Calu3 (cell line): ENCODE results near the gene DEFB131B. TPM values are rescaled to one million over a fixed set of nuclear protein-coding genes. Genes with fewer than 3 reads are reported as not detected.
"Not testable (repeated sequence)": the region's sequence is repeated elsewhere in the genome, so short reads cannot be mapped to it uniquely, and the experiment has no call there.

Experiments used
- Bru-seq: library from RNA; stranded (reverse); fragments of 400-500 nt; gene quantifications from one replicate; lab custom pipeline; 2021; lab: Mats Ljungman, UMichigan
- BruChase-seq, 2 experiments: library from RNA; stranded (reverse); fragments of 400-500 nt; gene quantifications; one replicate each; lab custom pipeline; 2021; lab: Mats Ljungman, UMichigan
- BruUV-seq: library from RNA; stranded (reverse); fragments of 400-500 nt; replicated peaks from 2 replicates; lab custom pipeline; 2021; lab: Mats Ljungman, UMichigan
- CTCF ChIA-PET: fragments of 300-600 bp; sonication (Branson Sonifier 250); formaldehyde crosslinking; loops from one replicate; lab custom pipeline; 2022; ENCODE audit warnings: antibody characterized with exemption; lab: Charles Lee
- DNase-seq: peaks from one replicate; pipeline ENCODE4 v3.0.0; 2022
- H3K27ac Mint-ChIP-seq: one replicate; pipeline ENCODE4 v1.8.0; 2022; ENCODE audit warnings: mixed read lengths; ENCODE audit not compliant: unreplicated experiment
- H3K27me3 Mint-ChIP-seq: one replicate; pipeline ENCODE4 v1.8.0; 2022; ENCODE audit warnings: mixed read lengths; ENCODE audit not compliant: unreplicated experiment
- H3K36me3 Mint-ChIP-seq: one replicate; pipeline ENCODE4 v1.8.0; 2022; ENCODE audit warnings: mild to moderate bottlenecking, moderate library complexity, mixed read lengths; ENCODE audit not compliant: insufficient read depth, unreplicated experiment
- H3K4me1 Mint-ChIP-seq: one replicate; pipeline ENCODE4 v1.8.0; 2022; ENCODE audit warnings: mild to moderate bottlenecking, low read depth, mixed read lengths; ENCODE audit not compliant: unreplicated experiment
- H3K4me3 Mint-ChIP-seq: one replicate; pipeline ENCODE4 v1.8.0; 2022; ENCODE audit warnings: mild to moderate bottlenecking, low read depth, moderate library complexity, mixed read lengths; ENCODE audit not compliant: unreplicated experiment
- H3K9me3 Mint-ChIP-seq: one replicate; pipeline ENCODE4 v1.8.0; 2022; ENCODE audit warnings: low read depth, mixed read lengths; ENCODE audit not compliant: unreplicated experiment
- intact Hi-C: fragments of 100-400 bp; cut with micrococcal nuclease; formaldehyde crosslinking; loops from one replicate; pipeline ENCODE4 v1.10.0; 2022; ENCODE audit not compliant: unreplicated experiment
- long read RNA-seq: library from polyadenylated mRNA; stranded (forward); transcript quantifications from one replicate; pipeline ENCODE4 v2.0.0, GENCODE V29; 2022
- total RNA-seq: library from RNA; stranded (reverse); gene quantifications from 2 replicates; pipeline ENCODE4 v1.2.3, GENCODE V29; 2022
- TF ChIP-seq, protein P1 (sequence below): fragments of 200-600 bp; IDR thresholded peaks from one replicate; pipeline ENCODE4 v1.8.0; 2022; ENCODE audit warnings: antibody characterized with exemption; ENCODE audit not compliant: unreplicated experiment

The DEFB131B gene, protein sequence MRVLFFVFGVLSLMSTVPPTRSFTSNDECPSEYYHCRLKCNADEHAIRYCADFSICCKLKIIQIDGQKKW
- total RNA-seq = not detected in 2 replicates
- not detected for Bru-seq, nascent RNA
- percentile 13 among the genes with signal in this experiment for BruChase-seq, experiment 1, labeled RNA remaining after a 6-hour chase
- BruChase-seq, experiment 2, labeled RNA remaining after a 2-hour chase = not detected
- long read RNA-seq = 0 reads

DNA sequence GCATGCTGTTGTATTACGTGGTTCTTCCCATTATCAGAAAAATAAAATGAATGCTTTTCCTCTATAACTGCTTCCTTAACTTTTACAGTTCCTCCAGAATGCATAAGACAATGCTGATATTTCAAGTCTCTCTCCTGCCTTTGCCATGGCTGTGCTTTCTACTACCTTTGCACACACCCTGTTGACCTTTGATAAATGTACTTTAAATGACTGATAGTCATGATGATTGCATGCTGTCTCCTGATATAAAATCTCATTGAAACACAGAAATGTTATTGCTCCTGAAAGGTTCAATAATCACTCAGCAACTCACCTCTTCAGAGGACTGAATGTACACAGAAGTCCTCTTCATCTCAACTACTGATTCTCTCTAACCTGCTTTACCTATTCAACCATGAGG lies at the start of gene DEFB131B:
Gene DEFB131B (plus strand): TSS at position 395 of the 400 bp plus-strand sequence. CDS start 0 bp downstream, at position 395.
- CTCF ChIA-PET = interaction anchor here (0.6 kb wide), 1 partner anchor 440 kb away, joined by 3 read pairs; no protein-coding TSS in a partner anchor
- DNase-seq, H3K9me3 Mint-ChIP-seq, H3K27ac Mint-ChIP-seq, BruUV-seq, H3K36me3 Mint-ChIP-seq, H3K27me3 Mint-ChIP-seq, H3K4me1 Mint-ChIP-seq, intact Hi-C loops, H3K4me3 Mint-ChIP-seq: not testable (repeated sequence)

DNA sequence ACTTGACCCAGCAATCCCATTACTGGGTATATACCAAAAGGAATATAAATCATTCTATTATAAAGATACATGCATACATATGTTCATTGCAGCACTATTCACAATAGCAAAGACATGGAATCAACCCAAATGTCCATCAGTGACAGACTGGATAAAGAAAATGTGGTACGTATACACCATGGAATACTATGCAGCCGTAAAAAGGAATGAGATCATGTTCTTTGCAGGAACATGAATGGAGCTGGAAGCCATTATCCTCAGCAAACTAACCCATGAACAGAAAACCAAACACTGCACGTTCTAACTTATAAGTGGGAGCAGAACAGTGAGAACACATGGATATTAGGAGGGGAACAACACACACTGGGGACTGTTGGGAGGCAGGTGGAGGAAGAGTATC lies 49.0 kb upstream of the DEFB131B start:
- H3K36me3 Mint-ChIP-seq, H3K27me3 Mint-ChIP-seq, DNase-seq, H3K27ac Mint-ChIP-seq, BruUV-seq, intact Hi-C loops, H3K4me1 Mint-ChIP-seq, H3K9me3 Mint-ChIP-seq, H3K4me3 Mint-ChIP-seq: not testable (repeated sequence)
- CTCF ChIA-PET = interaction anchor here (0.7 kb wide), 1 partner anchor 174 kb away, joined by 7 read pairs; no protein-coding TSS in a partner anchor

DNA sequence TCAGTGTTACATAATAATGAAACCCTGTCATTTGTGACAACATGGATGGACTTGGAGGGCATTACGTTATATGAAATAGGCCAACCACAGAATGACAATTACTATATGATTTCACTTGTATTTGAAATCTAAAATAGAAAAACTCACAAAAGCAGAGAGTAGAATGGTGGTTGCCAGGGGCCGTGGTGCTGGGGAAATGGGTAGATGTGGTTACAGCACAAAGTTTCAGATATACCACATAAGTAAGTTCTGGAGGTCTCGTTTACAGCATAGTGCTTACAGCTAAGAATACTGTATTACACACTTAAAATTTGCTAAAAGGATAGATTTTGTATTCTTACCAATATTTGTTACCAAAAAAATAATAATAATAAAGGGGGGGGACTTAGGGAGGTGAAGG lies 48.6 kb upstream of the DEFB131B start:
- BruUV-seq, intact Hi-C loops, H3K4me1 Mint-ChIP-seq, H3K27me3 Mint-ChIP-seq, H3K4me3 Mint-ChIP-seq, H3K27ac Mint-ChIP-seq, DNase-seq, H3K9me3 Mint-ChIP-seq, H3K36me3 Mint-ChIP-seq, CTCF ChIA-PET: not testable (repeated sequence)

DNA sequence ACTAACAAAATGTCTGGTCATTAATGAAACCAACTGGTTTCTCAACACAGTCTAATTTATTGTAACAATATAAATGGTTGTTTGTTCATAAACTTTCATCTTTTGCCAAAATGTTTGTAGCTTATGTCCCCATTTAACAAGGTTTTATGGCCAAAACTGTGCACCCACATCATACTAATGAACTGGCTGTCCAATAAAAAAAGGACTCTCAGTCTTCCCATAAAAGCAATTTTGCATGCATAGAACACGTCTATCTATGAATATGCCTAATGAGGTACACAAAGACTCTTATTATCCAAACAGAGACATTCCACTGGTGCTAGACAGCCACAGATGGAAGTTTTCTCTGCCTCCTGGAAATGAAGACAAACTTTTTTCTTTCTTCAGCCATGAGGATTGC lies 45.4 kb upstream of the DEFB131B start, which contains the start of gene DEFB108B:
Gene DEFB108B (plus strand): TSS at position 390 of the 400 bp plus-strand sequence. CDS start 0 bp downstream, at position 390.
- H3K9me3 Mint-ChIP-seq, H3K36me3 Mint-ChIP-seq, intact Hi-C loops, BruUV-seq, CTCF ChIA-PET, DNase-seq, H3K4me3 Mint-ChIP-seq, H3K27me3 Mint-ChIP-seq, H3K4me1 Mint-ChIP-seq, H3K27ac Mint-ChIP-seq: not testable (repeated sequence)

DNA sequence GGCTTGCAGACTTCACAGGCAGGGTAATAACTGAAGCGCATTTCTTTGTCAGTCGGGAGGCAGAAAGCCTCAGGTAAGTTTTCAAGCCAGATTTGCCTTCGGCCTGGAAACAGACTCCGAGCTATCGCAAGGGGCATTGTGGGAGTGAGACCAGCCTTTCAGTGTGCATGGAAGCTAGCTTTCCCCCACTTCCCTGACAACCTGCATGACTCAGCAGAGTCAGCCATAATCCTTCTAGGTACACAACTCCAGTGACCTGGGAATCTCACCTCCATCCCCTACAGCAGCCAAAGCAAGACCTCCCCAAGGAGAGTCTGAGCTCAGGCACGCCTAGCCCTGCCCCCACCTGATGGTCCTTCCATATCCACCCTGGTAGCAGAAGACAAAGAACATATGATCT lies 35.5 kb upstream of the DEFB131B start:
- H3K4me1 Mint-ChIP-seq, H3K4me3 Mint-ChIP-seq, H3K27ac Mint-ChIP-seq, H3K9me3 Mint-ChIP-seq, BruUV-seq, CTCF ChIA-PET, intact Hi-C loops, DNase-seq, H3K27me3 Mint-ChIP-seq, H3K36me3 Mint-ChIP-seq: not testable (repeated sequence)

DNA sequence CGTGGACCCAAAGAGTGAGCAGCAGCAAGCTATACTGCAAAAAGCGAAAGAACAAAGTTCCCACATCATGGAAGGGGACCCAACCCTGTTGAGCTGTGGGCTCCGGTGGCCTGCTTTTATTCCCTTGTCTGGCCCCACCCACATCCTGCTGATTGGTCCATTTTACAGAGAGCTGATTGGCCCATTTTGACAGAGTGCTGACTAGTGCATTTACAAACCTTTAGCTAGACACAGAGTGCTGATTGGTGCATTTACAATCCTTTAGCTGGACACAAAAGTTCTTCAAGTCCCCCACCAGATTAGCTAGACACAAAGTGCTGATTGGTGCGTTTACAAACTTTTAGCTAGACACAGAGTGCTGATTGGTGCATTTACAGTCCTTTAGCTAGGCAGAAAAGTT lies 34.9 kb upstream of the DEFB131B start:
- H3K36me3 Mint-ChIP-seq, H3K27ac Mint-ChIP-seq, H3K4me1 Mint-ChIP-seq, intact Hi-C loops, H3K27me3 Mint-ChIP-seq, DNase-seq, H3K9me3 Mint-ChIP-seq, CTCF ChIA-PET, H3K4me3 Mint-ChIP-seq, BruUV-seq: not testable (repeated sequence)

DNA sequence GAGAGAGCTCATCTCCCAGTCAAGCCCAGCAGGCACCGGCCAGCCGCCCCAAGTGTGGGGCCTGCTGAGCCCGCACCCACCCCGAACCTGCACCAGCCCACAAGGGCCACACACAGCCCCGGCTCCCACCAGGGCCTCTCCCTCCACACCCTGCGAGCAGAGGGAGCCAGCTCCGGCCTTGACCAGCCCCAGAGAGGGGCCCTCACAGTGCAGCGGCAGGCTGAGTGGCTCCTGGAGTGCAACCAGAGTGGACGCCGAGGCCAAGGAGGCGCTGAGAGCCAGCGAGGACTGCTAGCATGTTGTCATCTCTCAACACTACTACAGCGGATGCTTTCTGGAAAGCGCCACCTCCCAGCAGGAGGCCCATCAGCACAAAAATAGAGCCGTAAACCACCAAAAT lies 34.4 kb upstream of the DEFB131B start:
- TF ChIP-seq, protein P1, sequence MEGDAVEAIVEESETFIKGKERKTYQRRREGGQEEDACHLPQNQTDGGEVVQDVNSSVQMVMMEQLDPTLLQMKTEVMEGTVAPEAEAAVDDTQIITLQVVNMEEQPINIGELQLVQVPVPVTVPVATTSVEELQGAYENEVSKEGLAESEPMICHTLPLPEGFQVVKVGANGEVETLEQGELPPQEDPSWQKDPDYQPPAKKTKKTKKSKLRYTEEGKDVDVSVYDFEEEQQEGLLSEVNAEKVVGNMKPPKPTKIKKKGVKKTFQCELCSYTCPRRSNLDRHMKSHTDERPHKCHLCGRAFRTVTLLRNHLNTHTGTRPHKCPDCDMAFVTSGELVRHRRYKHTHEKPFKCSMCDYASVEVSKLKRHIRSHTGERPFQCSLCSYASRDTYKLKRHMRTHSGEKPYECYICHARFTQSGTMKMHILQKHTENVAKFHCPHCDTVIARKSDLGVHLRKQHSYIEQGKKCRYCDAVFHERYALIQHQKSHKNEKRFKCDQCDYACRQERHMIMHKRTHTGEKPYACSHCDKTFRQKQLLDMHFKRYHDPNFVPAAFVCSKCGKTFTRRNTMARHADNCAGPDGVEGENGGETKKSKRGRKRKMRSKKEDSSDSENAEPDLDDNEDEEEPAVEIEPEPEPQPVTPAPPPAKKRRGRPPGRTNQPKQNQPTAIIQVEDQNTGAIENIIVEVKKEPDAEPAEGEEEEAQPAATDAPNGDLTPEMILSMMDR = no peak
- H3K4me1 Mint-ChIP-seq = no peaks in the 10 kb centered on the region
- no peaks in the 10 kb centered on the region for H3K27me3 Mint-ChIP-seq
- no TSS peak for BruUV-seq
- CTCF ChIA-PET = no interaction called here
- intact Hi-C loops = no loop called here
- no peak for DNase-seq
- no peaks in the 10 kb centered on the region for H3K9me3 Mint-ChIP-seq
- H3K36me3 Mint-ChIP-seq = no peaks in the 10 kb centered on the region
- H3K4me3 Mint-ChIP-seq = no peak overlapping the region
- no peak overlapping the region for H3K27ac Mint-ChIP-seq

DNA sequence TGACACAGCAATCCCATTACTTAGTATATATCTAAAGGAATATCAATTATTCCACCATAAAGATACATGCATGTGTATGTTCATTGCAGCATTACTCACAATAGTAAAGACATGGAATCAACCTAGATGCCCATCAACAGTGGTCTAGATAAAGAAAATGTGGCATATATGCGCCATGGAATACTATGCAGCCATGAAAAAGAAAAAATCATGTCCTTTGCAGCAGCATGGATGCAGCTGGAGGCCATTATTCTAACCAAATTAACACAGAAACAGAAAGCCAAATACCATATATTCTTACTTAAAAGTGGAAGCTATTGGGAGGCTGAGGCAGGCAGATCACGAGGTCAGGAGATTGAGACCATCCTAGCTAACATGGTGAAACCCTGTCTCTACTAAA lies 24.4 kb upstream of the DEFB131B start:
- DNase-seq, H3K27ac Mint-ChIP-seq, H3K4me1 Mint-ChIP-seq, BruUV-seq, CTCF ChIA-PET, H3K27me3 Mint-ChIP-seq, H3K9me3 Mint-ChIP-seq, H3K36me3 Mint-ChIP-seq, H3K4me3 Mint-ChIP-seq, intact Hi-C loops: not testable (repeated sequence)

DNA sequence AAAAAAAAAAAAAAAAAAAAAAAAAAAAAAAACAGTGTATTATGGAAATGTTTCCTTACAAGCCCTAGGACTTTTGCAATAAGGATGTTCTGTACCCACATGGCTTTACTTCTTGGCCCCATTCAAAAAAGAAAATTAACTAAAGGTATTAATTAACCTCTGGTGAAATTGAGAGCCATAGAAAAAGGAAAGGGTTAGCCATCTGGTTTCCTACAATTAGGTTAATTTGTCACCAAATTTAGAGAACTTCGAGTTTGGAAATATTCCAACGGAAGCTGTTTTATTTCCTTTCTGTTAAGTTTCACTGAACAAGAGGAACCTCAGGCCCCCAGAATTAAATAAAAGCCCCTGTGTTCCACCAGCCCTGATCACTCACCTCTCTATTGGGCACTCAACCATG lies 22.4 kb upstream of the DEFB131B start:
- CTCF ChIA-PET, BruUV-seq, H3K9me3 Mint-ChIP-seq, intact Hi-C loops, H3K27me3 Mint-ChIP-seq, DNase-seq, H3K27ac Mint-ChIP-seq, H3K36me3 Mint-ChIP-seq, H3K4me3 Mint-ChIP-seq, H3K4me1 Mint-ChIP-seq: not testable (repeated sequence)
